Prostate gland (tissue), 2 donors: ENCODE measurements around the gene RETSAT.

ENCODE experiments used
- POLR2AphosphoS5 ChIP-seq: sonication (generic); formaldehyde crosslinking; IDR thresholded peaks from one replicate; pipeline ENCODE4 v1.6.1; 2017; ENCODE audit warnings: antibody characterized with exemption
- TF ChIP-seq, protein P1 (sequence below), 4 experiments: fragments of 200-600 bp in 2 of 4; fragments of 450-650 bp in 2 of 4; sonication (generic) in 2 of 4; IDR thresholded peaks; 1 replicate in 3 of 4; 2 replicates in 1 of 4; pipeline ENCODE4 v1.5.1; 2016 to 2019; ENCODE audit warnings: antibody characterized with exemption in 4 of 4, mild to moderate bottlenecking in 2 of 4, moderate library complexity in 2 of 4

DNA sequence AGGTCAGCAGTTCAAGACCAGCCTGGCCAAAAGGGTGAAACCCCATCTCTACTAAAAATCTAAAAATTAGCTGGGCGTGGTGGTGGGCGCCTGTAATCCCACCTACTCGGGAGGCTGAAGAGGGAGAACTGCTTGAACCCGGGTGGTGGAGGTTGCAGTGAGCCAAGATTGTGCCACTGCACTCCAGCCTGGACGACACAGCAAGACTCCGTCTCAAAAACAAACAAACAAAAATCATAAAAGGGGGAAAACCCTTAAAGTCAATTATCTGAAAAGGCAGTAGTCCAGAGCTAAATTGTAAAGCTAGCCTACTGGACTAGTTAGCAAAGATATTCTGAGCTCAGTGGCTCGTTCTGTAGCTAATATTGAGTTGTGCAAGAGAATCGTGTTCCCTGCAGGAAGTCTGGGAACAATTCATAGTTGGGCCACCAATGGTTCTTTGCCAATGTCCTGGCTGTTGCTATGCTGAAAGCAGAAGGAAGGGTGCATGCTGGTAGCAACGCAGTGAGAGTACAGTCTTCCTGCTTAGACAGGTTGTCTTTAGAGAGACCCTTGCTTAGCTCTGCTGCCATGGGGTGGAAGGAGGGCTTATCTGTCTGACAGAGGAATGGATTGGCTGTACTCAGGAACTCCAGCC is 30.9 kb downstream of the RETSAT start:
- TF ChIP-seq POLR2AphosphoS5: no peak
- TF ChIP-seq, protein P1, sequence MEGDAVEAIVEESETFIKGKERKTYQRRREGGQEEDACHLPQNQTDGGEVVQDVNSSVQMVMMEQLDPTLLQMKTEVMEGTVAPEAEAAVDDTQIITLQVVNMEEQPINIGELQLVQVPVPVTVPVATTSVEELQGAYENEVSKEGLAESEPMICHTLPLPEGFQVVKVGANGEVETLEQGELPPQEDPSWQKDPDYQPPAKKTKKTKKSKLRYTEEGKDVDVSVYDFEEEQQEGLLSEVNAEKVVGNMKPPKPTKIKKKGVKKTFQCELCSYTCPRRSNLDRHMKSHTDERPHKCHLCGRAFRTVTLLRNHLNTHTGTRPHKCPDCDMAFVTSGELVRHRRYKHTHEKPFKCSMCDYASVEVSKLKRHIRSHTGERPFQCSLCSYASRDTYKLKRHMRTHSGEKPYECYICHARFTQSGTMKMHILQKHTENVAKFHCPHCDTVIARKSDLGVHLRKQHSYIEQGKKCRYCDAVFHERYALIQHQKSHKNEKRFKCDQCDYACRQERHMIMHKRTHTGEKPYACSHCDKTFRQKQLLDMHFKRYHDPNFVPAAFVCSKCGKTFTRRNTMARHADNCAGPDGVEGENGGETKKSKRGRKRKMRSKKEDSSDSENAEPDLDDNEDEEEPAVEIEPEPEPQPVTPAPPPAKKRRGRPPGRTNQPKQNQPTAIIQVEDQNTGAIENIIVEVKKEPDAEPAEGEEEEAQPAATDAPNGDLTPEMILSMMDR (IDR thresholded peaks at IDR 0.05): no peak
